ENCODE measurements around the gene DHH.

DHH gene

DNA sequence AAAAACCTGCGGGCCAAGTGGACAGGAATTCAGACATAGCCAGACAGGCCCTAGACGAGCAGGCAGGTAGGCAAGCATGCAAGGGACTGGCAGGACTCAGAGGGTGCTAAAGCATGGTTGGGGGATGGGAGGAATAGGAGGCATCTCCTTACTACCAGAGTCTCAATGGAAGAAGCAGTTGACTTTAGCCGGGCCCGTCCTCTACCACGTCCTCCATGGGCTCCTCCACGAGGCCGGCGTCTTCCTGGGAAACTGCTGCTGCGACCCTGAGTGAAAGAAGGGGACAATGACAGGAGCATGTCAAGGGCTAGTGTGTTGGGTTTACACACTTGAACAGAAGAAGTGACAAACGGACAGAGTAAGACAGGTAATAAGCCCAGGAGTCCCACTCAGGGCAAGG is 45.6 kb downstream of the DHH start:
- DNase-seq = no peak

DNA sequence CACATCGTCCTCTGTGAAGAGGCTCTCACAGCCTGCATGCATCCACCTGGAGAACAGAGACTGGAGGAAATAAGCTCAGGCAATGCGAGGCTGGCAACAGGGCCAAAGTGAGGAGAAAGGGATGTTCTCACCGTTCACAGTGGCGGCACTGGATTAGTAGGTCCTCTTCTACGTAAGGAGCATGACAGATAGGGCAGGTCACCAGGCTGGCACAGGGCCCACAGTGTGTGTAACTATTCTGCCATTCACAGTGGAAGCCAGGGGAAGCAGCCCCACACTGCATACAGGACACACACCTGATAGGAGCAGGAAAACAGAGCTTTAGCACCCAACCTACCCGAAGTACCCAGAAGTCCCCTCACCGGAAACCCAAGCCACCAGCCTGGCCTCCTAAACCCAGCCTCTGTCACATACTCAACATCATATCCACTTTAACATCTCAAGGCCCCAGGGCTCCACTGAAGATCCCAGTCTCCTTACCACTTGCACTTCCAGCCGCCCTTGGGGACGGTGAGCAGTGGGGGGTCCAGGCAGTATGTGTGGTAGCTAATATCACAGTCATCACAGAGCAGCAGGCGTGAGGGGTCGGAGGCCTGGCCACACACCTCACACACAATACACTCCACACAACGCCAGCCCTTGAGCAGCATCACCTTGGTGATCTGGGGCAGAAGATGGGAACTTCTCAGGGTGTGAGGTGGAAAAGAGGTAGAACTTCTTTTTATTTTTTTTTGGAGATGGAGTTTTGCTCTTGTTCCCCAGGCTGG is 48.3 kb downstream of the DHH start:
- no peak for DNase-seq

DNA sequence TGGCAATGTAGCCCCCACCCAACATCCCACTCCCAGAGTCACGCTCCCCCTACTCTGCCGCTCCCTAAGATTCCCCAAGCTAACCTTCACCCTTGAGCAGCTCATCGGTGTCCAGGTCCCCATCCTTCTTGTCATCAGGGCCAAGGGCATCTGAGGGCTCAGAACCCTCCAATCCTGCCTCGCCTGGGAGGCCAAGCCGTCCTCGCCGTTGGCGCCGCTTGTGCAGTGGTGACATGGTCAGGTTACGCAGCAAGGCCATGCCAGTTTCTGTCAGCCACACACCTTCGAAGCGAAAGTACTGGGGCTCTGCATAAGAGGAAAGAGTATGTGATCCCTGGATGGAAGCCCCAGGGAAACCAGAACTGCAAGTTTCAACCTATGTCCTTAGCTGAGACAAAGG is 49.9 kb downstream of the DHH start:
- no peak for DNase-seq

DNA sequence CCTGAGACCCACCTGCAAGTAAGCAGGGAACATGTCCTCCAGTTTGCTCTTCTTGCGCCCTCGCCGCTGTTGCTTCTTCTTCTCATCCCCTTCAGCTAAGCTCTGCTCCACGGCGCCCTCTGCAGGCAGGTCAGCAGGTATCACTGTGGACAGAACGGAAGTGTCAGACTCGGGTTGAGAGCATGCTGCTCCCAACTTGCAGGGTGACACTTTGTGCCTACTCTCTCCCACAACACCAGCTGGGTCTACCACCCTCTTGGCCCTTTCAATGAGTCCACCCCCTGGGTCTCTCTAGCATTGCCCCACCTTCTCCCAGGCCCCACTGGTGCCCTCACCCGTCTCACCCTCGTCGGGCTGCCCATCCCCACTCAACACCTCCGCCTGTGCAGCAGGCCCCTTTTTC is 50.7 kb downstream of the DHH start:
- DNase-seq = peak; percentile 83

DNA sequence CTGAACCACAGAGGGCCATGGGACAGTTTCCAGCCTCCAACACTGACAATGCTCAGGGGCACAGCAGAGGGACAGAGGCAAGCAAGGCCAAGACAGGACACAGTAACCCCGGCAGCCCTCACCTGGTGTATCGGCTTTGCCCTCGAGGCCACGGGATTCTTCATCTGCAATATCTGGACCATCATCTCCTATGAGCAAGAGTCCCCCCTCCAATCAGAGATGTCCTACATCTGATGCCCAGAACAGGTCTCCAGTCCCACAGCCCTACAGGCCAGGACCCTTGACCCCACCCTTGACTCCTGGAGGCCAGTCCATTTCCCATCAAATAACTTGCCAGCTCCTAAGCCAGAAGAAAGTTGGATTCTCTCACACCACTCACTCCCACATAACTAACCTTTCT is 51.4 kb downstream of the DHH start:
- DNase-seq = no peak

DNA sequence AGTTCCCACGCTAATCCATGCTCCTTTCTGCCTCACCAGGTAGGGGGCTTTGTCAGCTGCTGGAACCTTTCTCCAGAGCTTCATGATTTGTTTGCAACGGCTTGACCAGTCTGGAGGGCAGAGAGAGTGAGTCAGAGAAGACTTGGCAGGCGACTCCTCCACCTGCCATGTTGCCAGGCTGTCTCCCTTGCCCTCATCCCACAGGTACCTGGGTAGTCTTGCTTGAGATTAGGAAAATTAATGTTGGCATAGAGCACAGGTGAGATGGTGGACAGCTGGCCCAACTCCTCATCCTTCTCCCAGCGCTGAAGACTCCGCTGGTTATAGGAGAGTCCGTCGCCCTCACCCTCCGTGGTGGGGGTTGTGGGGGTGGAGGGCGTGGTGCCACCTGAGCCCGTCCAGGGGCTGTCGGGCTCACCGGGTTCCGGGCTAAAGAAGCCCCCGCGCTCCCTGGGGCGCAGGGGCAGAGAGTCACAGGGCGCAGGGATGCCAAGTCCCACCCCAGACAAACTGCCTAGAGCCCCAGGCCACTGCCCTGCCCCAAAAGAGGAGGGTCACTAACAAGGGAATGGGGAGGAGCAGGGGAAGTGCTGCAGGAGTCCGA is 52.6 kb downstream of the DHH start:
- no peak for DNase-seq

DNA sequence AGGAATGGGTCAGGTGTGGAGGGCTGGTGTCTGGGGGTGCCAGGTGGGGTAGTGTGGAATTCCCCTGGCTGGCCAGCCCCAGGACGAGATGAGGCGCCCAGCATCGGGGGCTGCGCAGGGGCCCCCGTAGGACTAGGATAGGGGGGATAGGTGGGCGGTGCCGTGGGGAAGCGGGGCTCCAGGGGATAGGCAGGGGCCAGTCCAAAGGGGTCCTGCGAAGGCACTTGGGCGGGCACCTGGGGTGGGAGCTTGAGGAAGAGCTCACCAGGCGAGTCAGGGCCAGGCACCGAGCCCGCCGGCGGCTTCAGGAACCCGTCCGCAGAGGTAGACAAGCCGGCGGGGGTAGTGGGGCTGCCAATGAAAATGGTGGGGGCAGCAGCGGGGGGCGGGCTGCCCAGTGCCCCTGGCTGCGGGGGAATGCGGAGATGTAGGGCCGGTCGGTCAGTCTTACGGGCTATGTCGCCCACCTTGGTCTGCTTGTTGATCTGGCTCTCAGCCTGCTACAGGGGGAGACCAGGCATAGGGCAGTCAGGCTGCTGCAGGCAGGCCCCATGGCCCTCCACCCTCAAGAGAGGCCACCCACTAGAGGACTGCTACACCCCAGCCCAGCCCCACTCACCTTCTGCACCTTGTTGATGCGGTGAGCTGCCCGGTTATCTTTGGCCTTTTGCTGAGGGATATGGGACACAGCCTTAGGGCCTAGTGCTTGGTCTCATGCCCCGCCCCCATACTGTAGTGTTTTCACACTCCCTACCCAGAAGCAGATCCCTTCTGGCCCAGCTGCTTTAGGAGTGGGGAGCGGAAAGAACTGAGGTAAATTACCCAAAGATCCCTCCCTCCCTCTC is 53.3 kb downstream of the DHH start:
- no peak for DNase-seq

DNA sequence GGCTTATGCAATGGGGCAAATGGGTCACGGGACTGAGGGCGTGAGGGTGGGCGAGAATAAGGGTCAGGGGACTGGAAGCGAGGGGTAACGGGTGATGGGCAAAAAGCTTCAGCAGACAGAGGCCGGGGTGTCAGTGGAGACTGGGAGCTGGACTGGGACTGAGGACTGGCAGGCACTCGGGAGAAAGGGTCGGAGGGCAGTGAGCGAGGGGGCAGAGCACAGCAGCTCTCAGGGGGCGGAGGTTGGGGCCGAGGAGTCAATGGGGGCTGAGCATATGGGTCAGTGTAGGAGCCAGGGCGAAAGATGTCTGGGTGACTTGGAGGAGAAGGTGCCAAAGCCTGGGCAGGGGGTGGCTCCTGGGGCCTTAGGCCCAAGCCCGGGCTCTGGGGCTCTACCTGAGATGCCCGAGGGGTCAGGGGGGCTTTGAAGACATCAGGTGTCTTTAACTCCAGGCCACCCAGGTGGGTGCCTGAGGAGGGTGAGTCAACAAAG is 54.2 kb downstream of the DHH start:
- no peak for DNase-seq

DNA sequence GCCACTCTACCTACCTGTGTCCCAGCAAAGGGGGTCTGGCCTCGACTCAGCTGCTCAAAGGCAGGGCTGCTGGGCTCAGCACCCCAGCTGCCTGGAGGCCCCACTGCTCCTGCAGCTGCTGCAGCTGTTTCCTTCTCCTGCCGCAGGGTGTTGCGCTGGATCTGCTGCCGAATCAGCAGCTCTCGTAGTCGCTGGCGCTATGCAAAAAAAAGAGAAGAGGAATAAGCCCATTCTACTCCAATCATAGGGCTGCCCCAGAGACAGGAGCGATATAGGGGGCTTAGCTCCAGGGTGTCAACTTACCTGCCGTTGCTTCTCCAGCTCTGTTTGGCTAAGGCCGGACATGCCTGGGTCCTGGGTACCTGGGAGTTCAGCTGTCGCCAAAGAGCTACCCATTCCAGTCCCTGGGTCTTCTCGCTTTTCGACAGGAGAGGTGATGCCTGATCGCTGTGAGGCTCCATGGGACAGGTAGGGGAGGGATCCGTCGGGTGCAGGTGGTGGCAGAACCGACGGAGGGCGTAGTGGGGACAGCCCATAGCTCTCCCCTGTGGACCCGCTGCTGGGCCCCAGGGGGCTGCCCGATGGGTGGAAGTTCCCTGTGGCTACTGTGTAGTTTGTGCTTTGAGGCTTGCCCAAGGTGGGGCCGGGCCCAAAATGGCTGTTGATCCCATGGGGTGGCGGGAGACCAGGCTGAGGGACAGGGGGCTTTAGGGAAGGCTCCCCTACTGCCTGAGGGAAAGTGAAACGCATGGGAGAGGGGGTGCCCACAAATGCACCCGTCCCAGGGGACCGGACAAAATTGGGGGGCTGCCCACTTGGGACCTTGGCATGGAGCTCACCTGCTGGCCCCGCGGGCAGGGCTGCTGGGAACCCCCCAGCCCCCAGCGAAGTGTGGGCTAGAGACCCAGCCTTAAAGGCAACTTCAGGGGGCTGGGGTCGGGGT is 54.9 kb downstream of the DHH start:
- DNase-seq = no peak

DNA sequence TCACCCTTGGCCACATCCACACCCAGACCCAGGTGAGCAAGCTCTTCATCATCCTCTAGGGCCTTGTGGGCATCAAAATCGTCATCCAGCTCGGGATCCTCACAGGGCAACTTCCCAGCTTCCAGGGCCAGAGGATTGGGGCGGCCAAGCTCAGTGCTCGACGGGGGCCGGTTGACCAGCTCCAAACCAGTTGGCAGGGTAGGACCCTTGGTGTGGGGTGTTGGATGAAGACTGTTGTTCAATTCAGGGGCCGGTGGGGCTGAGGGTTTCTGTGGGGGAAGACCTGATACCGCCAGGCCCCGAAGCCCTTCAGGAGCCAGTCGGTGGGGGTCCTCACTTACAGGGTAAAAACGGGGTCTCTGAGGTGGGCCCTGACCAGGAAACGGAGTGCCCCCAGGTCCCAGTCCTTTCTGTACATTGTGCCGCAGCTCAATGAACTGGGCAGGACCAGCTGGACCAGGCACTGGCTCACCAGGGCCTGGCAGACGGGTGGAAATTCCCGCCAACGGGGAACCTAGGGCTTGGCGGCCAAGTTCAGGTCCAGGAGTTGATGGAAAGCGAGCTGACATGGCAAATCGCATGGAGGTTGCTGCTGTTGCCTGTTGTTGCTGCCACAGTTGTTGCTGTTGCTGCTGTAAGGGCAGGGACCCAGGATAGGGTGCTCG is 56.2 kb downstream of the DHH start:
- no peak for DNase-seq

DNA sequence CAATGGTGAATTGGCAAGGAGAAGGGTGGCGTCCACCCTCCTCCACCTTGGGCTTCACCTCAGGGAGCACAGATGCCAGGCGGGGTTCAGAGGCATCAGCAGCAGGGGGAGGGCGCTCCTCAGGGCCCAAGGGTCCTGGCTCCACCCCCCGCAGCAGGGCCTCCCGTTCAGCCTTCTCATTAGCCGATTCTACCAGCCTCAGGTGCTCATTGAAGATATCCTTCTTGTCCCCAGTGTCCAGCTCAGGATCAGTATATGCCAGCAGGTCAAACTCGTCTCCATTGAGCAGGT is 56.7 kb downstream of the DHH start:
- DNase-seq = no peak

DNA sequence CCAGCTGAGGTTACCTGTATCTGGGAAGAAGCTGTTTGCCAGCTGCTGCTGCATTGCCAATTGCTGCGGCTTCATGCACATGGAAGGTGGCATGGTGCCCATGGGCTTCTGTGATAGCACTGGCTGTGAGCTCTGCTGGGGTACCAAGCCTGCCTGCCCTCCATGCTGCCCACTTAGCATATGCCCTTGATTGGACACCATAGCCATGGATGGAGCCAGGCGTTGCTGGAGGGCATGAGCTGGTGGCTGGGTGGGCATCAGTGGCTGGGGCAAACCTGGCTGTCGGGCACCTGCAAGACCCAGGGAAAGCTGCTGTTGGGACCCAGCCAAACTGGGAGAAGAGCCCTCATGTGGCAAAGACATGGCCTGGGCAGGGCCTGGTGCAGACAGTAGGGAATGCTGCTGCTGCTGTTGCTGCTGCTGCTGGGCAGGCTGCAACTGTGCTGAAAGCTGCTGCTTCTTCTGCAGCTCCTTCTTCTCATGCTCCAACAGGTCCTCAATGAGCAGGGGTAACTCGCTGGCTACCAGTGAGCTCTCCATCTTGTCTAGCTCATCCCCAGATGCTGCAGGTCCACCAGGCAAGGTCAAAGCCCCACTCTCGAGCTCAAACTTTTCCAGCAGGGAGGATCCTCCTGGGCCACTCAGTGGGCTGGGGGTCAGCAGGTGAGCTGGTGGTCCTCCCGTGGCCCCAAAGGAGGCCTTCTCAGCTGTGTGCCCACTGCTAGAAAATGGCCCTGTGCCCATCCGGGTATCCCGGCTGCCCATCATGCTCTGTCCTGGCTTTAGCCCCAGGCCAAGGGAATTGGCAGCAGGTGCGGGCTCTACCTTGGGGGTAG is 57.3 kb downstream of the DHH start:
- no peak for DNase-seq

Measured in stimulated activated CD4-positive, alpha-beta T cell treated with anti-CD3 and anti-CD28 coated beads, Interleukin-4, amount 100 ng/mL, for 1 hour (primary cell).